PC-9 (cell line): ENCODE measurements around the gene LKAAEAR1. TPM values are rescaled to one million over a fixed set of nuclear protein-coding genes. Genes with fewer than 3 reads are reported as not detected.
"Not testable (repeated sequence)": the region's sequence is repeated elsewhere in the genome, so short reads cannot be mapped to it uniquely, and the experiment has no call there.

Source experiments
- BruUV-seq: library from RNA; stranded (reverse); fragments of 400-500 nt; replicated peaks from 2 replicates; lab custom pipeline; 2021; lab: Mats Ljungman, UMichigan
- CTCF ChIA-PET: fragments of 300-600 bp; sonication (Branson Sonifier 250); formaldehyde crosslinking; loops from one replicate; lab custom pipeline; 2022; ENCODE audit warnings: antibody characterized with exemption; lab: Charles Lee
- POLR2A ChIA-PET: fragments of 300-600 bp; sonication (Branson Sonifier 250); formaldehyde crosslinking; loops from one replicate; lab custom pipeline; 2022; ENCODE audit warnings: antibody characterized with exemption; ENCODE audit not compliant: unreplicated experiment; lab: Charles Lee
- DNase-seq, 2 experiments: peaks; one replicate each; pipeline versions ENCODE4 v3.0.0 to v3.0.0-alpha.2; 2015 to 2022; ENCODE audit warnings: mixed read lengths in 1 of 2
- H2AFZ ChIP-seq: fragments of 200-600 bp; sonication (generic); 2 replicates; pipeline ENCODE4 v1.8.1; 2017; ENCODE audit warnings: antibody characterized with exemption
- H3F3A ChIP-seq: fragments of 200-600 bp; sonication (generic); 2 replicates; pipeline ENCODE4 v1.8.1; 2017; ENCODE audit warnings: antibody characterized with exemption, mild to moderate bottlenecking, low read depth; ENCODE audit not compliant: insufficient read depth
- H3K27ac ChIP-seq: fragments of 200-600 bp; sonication (generic); 2 replicates; pipeline ENCODE4 v1.6.1; 2016; ENCODE audit warnings: mixed run types
- H3K27me3 ChIP-seq: fragments of 200-600 bp; sonication (generic); 2 replicates; pipeline ENCODE4 v1.6.1; 2016; ENCODE audit warnings: low read depth, mixed run types; ENCODE audit not compliant: insufficient read depth
- H3K36me3 ChIP-seq: fragments of 200-600 bp; sonication (generic); 2 replicates; pipeline ENCODE4 v1.6.1; 2016; ENCODE audit warnings: low read depth, mixed run types
- H3K4me1 ChIP-seq: fragments of 200-600 bp; sonication (generic); replicated peaks from 2 replicates; pipeline ENCODE4 v1.6.1; 2016; ENCODE audit warnings: mixed run types; ENCODE audit not compliant: insufficient read depth
- H3K4me2 ChIP-seq: fragments of 200-600 bp; sonication (generic); 2 replicates; pipeline ENCODE4 v1.6.1; 2017; ENCODE audit warnings: mixed run types
- H3K4me3 ChIP-seq: fragments of 200-600 bp; sonication (generic); 2 replicates; pipeline ENCODE4 v1.6.1; 2016; ENCODE audit warnings: mixed run types
- H3K79me2 ChIP-seq: fragments of 200-600 bp; sonication (generic); 2 replicates; pipeline ENCODE4 v1.6.1; 2017; ENCODE audit warnings: low read depth, mixed run types
- H3K9me2 ChIP-seq: fragments of 200-600 bp; sonication (generic); 2 replicates; pipeline ENCODE4 v1.8.1; 2017; ENCODE audit warnings: mild to moderate bottlenecking; ENCODE audit not compliant: insufficient read depth
- H3K9me3 ChIP-seq: fragments of 200-600 bp; sonication (generic); 2 replicates; pipeline ENCODE4 v1.8.1; 2016; ENCODE audit warnings: low read depth; ENCODE audit not compliant: insufficient read depth
- H4K20me1 ChIP-seq: fragments of 200-600 bp; sonication (generic); 2 replicates; pipeline ENCODE4 v1.8.1; 2017; ENCODE audit not compliant: insufficient read depth
- EZH2 ChIP-seq: fragments of 200-600 bp; sonication (generic); IDR thresholded peaks from 2 replicates; pipeline ENCODE4 v1.8.0; 2017; ENCODE audit warnings: antibody characterized with exemption, low read depth
- intact Hi-C: fragments of 100-400 bp; cut with micrococcal nuclease; formaldehyde crosslinking; loops from one replicate; pipeline ENCODE4 v1.10.0; 2022; ENCODE audit not compliant: unreplicated experiment
- total RNA-seq: library from RNA; stranded (reverse); gene quantifications from 2 replicates; pipeline ENCODE4 v1.2.3, GENCODE V29; 2021
- TF ChIP-seq, protein P1 (sequence below): fragments of 200-600 bp; sonication (generic); conservative IDR thresholded peaks from 2 replicates; pipeline ENCODE4 v1.6.1; 2017; ENCODE audit warnings: mixed run types, antibody characterized with exemption, mild to moderate bottlenecking, moderate library complexity

LKAAEAR1 gene
- total RNA-seq, 1 experiment from 2014 or later, result not detected

- no peak overlapping the region for H3K4me3 ChIP-seq
- no peaks in the 10 kb centered on the region for H3K4me1 ChIP-seq
- no peaks in the 10 kb centered on the region for H3F3A ChIP-seq
- ChIA-PET CTCF (no interaction called here), POLR2A (no interaction called here)
- H3K27me3 ChIP-seq, result peaks cover 23% of the 10 kb centered on the region
- no peak overlapping the region for H2AFZ ChIP-seq
- BruUV-seq, result no TSS peak
- no peak overlapping the region for H3K4me2 ChIP-seq
- no peaks in the 10 kb centered on the region; the same call in 1 of the 2 replicates for H4K20me1 ChIP-seq
- intact Hi-C loops, result no loop called here
- H3K27ac ChIP-seq, result no peak overlapping the region
- no peaks in the 10 kb centered on the region for H3K79me2 ChIP-seq
- no peaks in the 10 kb centered on the region for H3K9me2 ChIP-seq
- TF ChIP-seq, protein P1, sequence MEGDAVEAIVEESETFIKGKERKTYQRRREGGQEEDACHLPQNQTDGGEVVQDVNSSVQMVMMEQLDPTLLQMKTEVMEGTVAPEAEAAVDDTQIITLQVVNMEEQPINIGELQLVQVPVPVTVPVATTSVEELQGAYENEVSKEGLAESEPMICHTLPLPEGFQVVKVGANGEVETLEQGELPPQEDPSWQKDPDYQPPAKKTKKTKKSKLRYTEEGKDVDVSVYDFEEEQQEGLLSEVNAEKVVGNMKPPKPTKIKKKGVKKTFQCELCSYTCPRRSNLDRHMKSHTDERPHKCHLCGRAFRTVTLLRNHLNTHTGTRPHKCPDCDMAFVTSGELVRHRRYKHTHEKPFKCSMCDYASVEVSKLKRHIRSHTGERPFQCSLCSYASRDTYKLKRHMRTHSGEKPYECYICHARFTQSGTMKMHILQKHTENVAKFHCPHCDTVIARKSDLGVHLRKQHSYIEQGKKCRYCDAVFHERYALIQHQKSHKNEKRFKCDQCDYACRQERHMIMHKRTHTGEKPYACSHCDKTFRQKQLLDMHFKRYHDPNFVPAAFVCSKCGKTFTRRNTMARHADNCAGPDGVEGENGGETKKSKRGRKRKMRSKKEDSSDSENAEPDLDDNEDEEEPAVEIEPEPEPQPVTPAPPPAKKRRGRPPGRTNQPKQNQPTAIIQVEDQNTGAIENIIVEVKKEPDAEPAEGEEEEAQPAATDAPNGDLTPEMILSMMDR, result no peak
- TF ChIP-seq EZH2, result no peak
- H3K9me3 ChIP-seq, result no peaks in the 10 kb centered on the region
- no peaks in the 10 kb centered on the region for H3K36me3 ChIP-seq
- no peak for DNase-seq
Observed at GRCh38 chr20:64091340-64091739, 7.1 kb upstream of the LKAAEAR1 start.

- no TSS peak for BruUV-seq
- no peak for TF ChIP-seq EZH2
- TF ChIP-seq, protein P1, result no peak
- no peak for DNase-seq
- intact Hi-C loops, result no loop called here
- Histone ChIP-seq H3K9me2 (no peaks in the 10 kb centered on the region), H3K9me3 (no peaks in the 10 kb centered on the region), H4K20me1 (no peaks in the 10 kb centered on the region; the same call in none of the 2 replicates), H3K79me2 (no peaks in the 10 kb centered on the region), H3K4me1 (no peaks in the 10 kb centered on the region), H3F3A (no peaks in the 10 kb centered on the region; the same call in 1 of the 2 replicates), H3K27ac (no peak overlapping the region), H3K4me3 (no peak overlapping the region), H3K27me3 (peaks cover 30% of the 10 kb centered on the region), H2AFZ (no peak overlapping the region), H3K36me3 (no peaks in the 10 kb centered on the region), H3K4me2 (no peak overlapping the region)
- ChIA-PET POLR2A (no interaction called here), CTCF (no interaction called here)
Observed at GRCh38 chr20:64090165-64090564, 6.0 kb upstream of the LKAAEAR1 start.

GRCh38 chr20:64088586-64088985 is 4.4 kb upstream of the LKAAEAR1 start:
- CTCF ChIA-PET, H3F3A ChIP-seq, H4K20me1 ChIP-seq, H3K9me3 ChIP-seq, H3K4me1 ChIP-seq, BruUV-seq, H3K9me2 ChIP-seq, H2AFZ ChIP-seq, H3K27ac ChIP-seq, H3K4me2 ChIP-seq, H3K4me3 ChIP-seq, H3K79me2 ChIP-seq, POLR2A ChIA-PET, DNase-seq, H3K36me3 ChIP-seq, intact Hi-C loops: not testable (repeated sequence)
- H3K27me3 ChIP-seq, result peaks cover 43% of the 10 kb centered on the region

DNA sequence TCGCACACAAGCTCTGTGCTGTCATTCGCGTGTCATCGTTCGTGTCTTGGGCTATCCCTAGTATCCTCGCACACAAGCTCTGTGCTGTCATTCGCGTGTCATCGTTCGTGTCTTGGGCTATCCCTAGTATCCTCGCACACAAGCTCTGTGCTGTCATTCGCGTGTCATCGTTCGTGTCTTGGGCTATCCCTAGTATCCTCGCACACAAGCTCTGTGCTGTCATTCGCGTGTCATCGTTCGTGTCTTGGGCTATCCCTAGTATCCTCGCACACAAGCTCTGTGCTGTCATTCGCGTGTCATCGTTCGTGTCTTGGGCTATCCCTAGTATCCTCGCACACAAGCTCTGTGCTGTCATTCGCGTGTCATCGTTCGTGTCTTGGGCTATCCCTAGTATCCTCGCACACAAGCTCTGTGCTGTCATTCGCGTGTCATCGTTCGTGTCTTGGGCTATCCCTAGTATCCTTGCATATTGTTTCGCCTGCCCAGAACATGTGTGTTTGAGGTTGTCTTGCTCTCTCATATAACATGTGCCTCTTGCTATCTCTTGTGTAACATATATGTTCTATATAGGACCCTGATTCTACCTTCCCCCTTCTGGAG is 3.1 kb upstream of the LKAAEAR1 start:
- H3K79me2 ChIP-seq, BruUV-seq, H3K4me3 ChIP-seq, DNase-seq, H3K27ac ChIP-seq, H3K9me2 ChIP-seq, POLR2A ChIA-PET, H3K9me3 ChIP-seq, H3K36me3 ChIP-seq, intact Hi-C loops, H4K20me1 ChIP-seq, H3K4me1 ChIP-seq, H3F3A ChIP-seq, CTCF ChIA-PET, H3K4me2 ChIP-seq, H2AFZ ChIP-seq: not testable (repeated sequence)
- peaks cover 51% of the 10 kb centered on the region for H3K27me3 ChIP-seq
